ENCODE data around the gene LCNL1. TPM values are rescaled to one million over a fixed set of nuclear protein-coding genes. Genes with fewer than 3 reads are reported as not detected.

Gene LCNL1
- total and polyA plus RNA-seq, 2 of the 13 experiments (the other 11 are each of a cell fraction or from before 2014, with no cell fraction given) = not detected

DNA sequence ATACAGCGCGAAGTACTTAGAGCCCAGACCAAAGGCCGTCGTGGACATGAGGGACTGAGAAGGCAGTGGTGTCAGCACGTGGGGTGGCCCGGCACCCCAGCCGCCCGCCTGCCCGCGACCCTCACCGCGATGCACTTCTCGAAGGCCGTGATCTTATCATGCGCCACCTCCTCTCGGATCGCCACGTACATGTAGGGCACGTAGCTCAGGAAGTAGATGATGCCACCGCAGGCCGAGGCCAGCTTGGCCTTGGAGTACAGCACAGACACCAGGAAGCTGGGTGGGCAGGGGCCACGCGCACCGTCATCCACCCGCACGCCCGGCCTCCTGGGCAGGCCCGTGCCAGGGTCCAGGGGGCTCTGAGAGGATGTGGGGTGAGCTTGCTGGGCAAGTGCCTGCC lies 34.3 kb downstream of the LCNL1 start:
- FAIRE-seq (no peak), ATAC-seq (no peak), DNase-seq (ENCODE audit: low spot score) (no peak)
- no peak overlapping the region for H3K9ac ChIP-seq (ENCODE audit: insufficient read depth, low read depth, low read length)
- H3K9me3 ChIP-seq (ENCODE audit: low read length) = no peaks in the 10 kb centered on the region
- WGBS (ENCODE audit: low lambda C conversion rate) = 100% methylated on average over 15 of the region's 28 CpGs
- peaks cover 8% of the 10 kb centered on the region for H3K4me1 ChIP-seq (ENCODE audit: insufficient read depth, low read length)
- BruUV-seq (replicated peaks) = no TSS peak
- no peak overlapping the region for H3K4me3 ChIP-seq (replicated peaks in 1 of 3; ENCODE audit: insufficient read depth in 1 of 3, low read depth in 2 of 3, low read length in 3 of 3)
- H3K27me3 ChIP-seq (ENCODE audit: control insufficient read depth in 1 of 2, insufficient read depth in 2 of 2, low read length in 2 of 2) = no peaks in the 10 kb centered on the region
- H3K4me2 ChIP-seq (ENCODE audit: low read depth, low read length) = no peak overlapping the region
- TF ChIP-seq, protein P1, sequence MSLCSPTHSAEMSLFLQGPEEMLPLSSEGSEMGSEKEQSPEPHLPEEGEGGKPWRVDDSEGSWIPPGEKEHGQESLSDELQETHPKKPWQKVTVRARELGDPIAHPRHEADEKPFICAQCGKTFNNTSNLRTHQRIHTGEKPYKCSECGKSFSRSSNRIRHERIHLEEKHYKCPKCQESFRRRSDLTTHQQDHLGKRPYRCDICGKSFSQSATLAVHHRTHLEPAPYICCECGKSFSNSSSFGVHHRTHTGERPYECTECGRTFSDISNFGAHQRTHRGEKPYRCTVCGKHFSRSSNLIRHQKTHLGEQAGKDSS (CRISPR knock-in tag; IDR thresholded peaks at IDR 0.05; ENCODE audit: borderline replicate concordance, low read depth) = no peak
- TF ChIP-seq ZFP90 (CRISPR knock-in tag; IDR thresholded peaks at IDR 0.05; ENCODE audit: borderline replicate concordance) (no peak), SOX5 (CRISPR knock-in tag; IDR thresholded peaks at IDR 0.05; ENCODE audit: borderline replicate concordance) (no peak), JUN (CRISPR knock-in tag; IDR thresholded peaks at IDR 0.05) (no peak), ZNF644 (CRISPR knock-in tag; IDR thresholded peaks at IDR 0.05; ENCODE audit: low read depth) (no peak), TBX3 (IDR thresholded peaks at IDR 0.05; ENCODE audit: borderline replicate concordance) (no peak), ZNF672 (CRISPR knock-in tag; IDR thresholded peaks at IDR 0.05) (no peak)
- TF ChIP-seq, protein P2, sequence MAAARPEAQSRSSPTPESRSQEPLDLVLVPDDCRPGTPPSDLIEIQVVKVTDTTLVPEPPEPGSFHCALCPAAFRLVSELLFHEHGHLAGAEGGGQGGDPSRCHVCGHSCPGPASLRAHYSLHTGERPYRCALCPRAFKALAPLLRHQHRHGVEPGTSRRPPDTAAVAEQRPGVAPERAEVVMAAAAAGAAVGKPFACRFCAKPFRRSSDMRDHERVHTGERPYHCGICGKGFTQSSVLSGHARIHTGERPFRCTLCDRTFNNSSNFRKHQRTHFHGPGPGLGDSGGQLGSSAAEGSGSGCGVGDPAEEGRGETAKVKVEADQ (CRISPR knock-in tag; IDR thresholded peaks at IDR 0.05; ENCODE audit: borderline replicate concordance) = no peak
- H3K36me3 ChIP-seq (replicated peaks in 1 of 2; ENCODE audit: control insufficient read depth in 1 of 2, insufficient read depth in 2 of 2, low read length in 2 of 2) = peaks cover 1 to 2% of the 10 kb centered on the region in 2 experiments; a peak in 1 of 5 replicates
- no peak overlapping the region for H3K27ac ChIP-seq (ENCODE audit: extremely low read length, insufficient read depth, low read length)
- POLR2A ChIA-PET = no interaction called here
- in situ Hi-C loops (cut with HindIII; ENCODE audit: extremely low pct_ligation_motif_present, low pct_unique_long_range_greater_than_20kb) (no loop called here), intact Hi-C loops (cut with micrococcal nuclease; ENCODE audit: unreplicated experiment) (no loop called here)
- H3K79me2 ChIP-seq (ENCODE audit: insufficient read depth, low read length) = no peaks in the 10 kb centered on the region
- CTCF ChIA-PET (ENCODE audit: low intra/inter-chr PET ratio, low total read pairs) = no interaction called here
- H2AFZ ChIP-seq (ENCODE audit: low read length) = no peak overlapping the region
- H4K20me1 ChIP-seq (ENCODE audit: insufficient read depth, low read length) = no peaks in the 10 kb centered on the region
